Measurements from ENCODE around the gene ZNF641.
"Not testable (repeated sequence)": the region's sequence is repeated elsewhere in the genome, so short reads cannot be mapped to it uniquely, and the experiment has no call there.

The ZNF641 gene

GRCh38 chr12:48336061-48336460 lies 14.7 kb downstream of the ZNF641 start:
- no peak for TF ChIP-seq CTCF (IDR thresholded peaks at IDR 0.05; ENCODE audit: insufficient read depth, missing control alignments)
- FAIRE-seq (no peak), DNase-seq (ENCODE audit: insufficient read length, low spot score) (no peak)

GRCh38 chr12:48334808-48335207 lies 15.9 kb downstream of the ZNF641 start:
- FAIRE-seq: no peak
- DNase-seq (ENCODE audit: insufficient read length, low spot score): no peak
- TF ChIP-seq CTCF (IDR thresholded peaks at IDR 0.05; ENCODE audit: insufficient read depth, missing control alignments): no peak

GRCh38 chr12:48333680-48334079 lies 17.0 kb downstream of the ZNF641 start:
- not testable (repeated sequence) for DNase-seq (ENCODE audit: insufficient read length, low spot score); FAIRE-seq

- FAIRE-seq (no peak), DNase-seq (ENCODE audit: insufficient read length, low spot score) (no peak)
- no peak for TF ChIP-seq CTCF (IDR thresholded peaks at IDR 0.05; ENCODE audit: insufficient read depth, missing control alignments)
Observed at GRCh38 chr12:48331399-48331798, 19.3 kb downstream of the ZNF641 start.

- no peak for FAIRE-seq
- no peak for TF ChIP-seq CTCF (IDR thresholded peaks at IDR 0.05; ENCODE audit: insufficient read depth, missing control alignments)
- DNase-seq (ENCODE audit: insufficient read length, low spot score): no peak
Observed at GRCh38 chr12:48329199-48329939, 21.4 kb downstream of the ZNF641 start.

- DNase-seq (ENCODE audit: insufficient read length, low spot score) (no peak), FAIRE-seq (no peak)
- no peak for TF ChIP-seq CTCF (IDR thresholded peaks at IDR 0.05; ENCODE audit: insufficient read depth, missing control alignments)
Observed at GRCh38 chr12:48316491-48316890, 34.2 kb downstream of the ZNF641 start.

- TF ChIP-seq CTCF (IDR thresholded peaks at IDR 0.05; ENCODE audit: insufficient read depth, missing control alignments): no peak
- no peak for FAIRE-seq
- no peak for DNase-seq (ENCODE audit: insufficient read length, low spot score)
Observed at GRCh38 chr12:48311313-48311712, 39.4 kb downstream of the ZNF641 start.

Measured in D721Med (cell line).